ENCODE results near the gene ASAP2.

The ASAP2 gene

GRCh38 chr2:9232166-9232479 is 25.5 kb downstream of the ASAP2 start:
- DNase-seq: no peak

GRCh38 chr2:9232886-9233285 is 26.3 kb downstream of the ASAP2 start:
- no peak for DNase-seq

- DNase-seq: no peak
Measured at GRCh38 chr2:9234680-9235146, 28.1 kb downstream of the ASAP2 start.

GRCh38 chr2:9235147-9236044 is 28.8 kb downstream of the ASAP2 start:
- DNase-seq: peak; percentile 51

- no peak for DNase-seq
Measured at GRCh38 chr2:9236045-9236344, 29.4 kb downstream of the ASAP2 start.

GRCh38 chr2:9236867-9237266 is 30.3 kb downstream of the ASAP2 start:
- no peak for DNase-seq

GRCh38 chr2:9237831-9238230 is 31.2 kb downstream of the ASAP2 start:
- no peak for DNase-seq

- peak; percentile 56 for DNase-seq
Measured at GRCh38 chr2:9238591-9239326, 32.1 kb downstream of the ASAP2 start.

- no peak for DNase-seq
Measured at GRCh38 chr2:9239616-9240015, 33.0 kb downstream of the ASAP2 start.

GRCh38 chr2:9240745-9241144 is 34.1 kb downstream of the ASAP2 start:
- no peak for DNase-seq

- no peak for DNase-seq
Measured at GRCh38 chr2:9241233-9241632, 34.6 kb downstream of the ASAP2 start.

- DNase-seq: no peak
Measured at GRCh38 chr2:9243357-9243756, 36.7 kb downstream of the ASAP2 start.

- no peak for DNase-seq
Measured at GRCh38 chr2:9244985-9245544, 38.5 kb downstream of the ASAP2 start.

GRCh38 chr2:9247177-9247576 is 40.6 kb downstream of the ASAP2 start:
- DNase-seq: no peak

- DNase-seq: no peak
Measured at GRCh38 chr2:9247786-9248185, 41.2 kb downstream of the ASAP2 start.

- DNase-seq: no peak
Measured at GRCh38 chr2:9248363-9248762, 41.8 kb downstream of the ASAP2 start.

- peak; percentile 60 for DNase-seq
Measured at GRCh38 chr2:9249020-9249800, 42.6 kb downstream of the ASAP2 start.

GRCh38 chr2:9250091-9250490 is 43.5 kb downstream of the ASAP2 start:
- DNase-seq: no peak

GRCh38 chr2:9250498-9251153 is 44.0 kb downstream of the ASAP2 start:
- no peak for DNase-seq

- DNase-seq: peak; percentile 70
Measured at GRCh38 chr2:9251154-9252001, 44.8 kb downstream of the ASAP2 start.

- no peak for DNase-seq
Measured at GRCh38 chr2:9252002-9252357, 45.4 kb downstream of the ASAP2 start.

GRCh38 chr2:9255416-9255815 is 48.8 kb downstream of the ASAP2 start:
- DNase-seq: no peak

Data from left hindlimb (tissue), 1 donor.